ENCODE results near the gene NBPF11. TPM values are rescaled to one million over a fixed set of nuclear protein-coding genes. Genes with fewer than 3 reads are reported as not detected.
"Not testable (repeated sequence)": the region's sequence is repeated elsewhere in the genome, so short reads cannot be mapped to it uniquely, and the experiment has no call there.

Gene NBPF11
- total RNA-seq, 1 experiment from 2014 or later = 5.7 TPM

GRCh38 chr1:148157803-148158202 is 5.7 kb upstream of the NBPF11 start:
- H3K4me1 ChIP-seq = not testable (repeated sequence)

GRCh38 chr1:148155494-148156275 is 3.6 kb upstream of the NBPF11 start:
- not testable (repeated sequence) for H3K4me1 ChIP-seq; H3K27ac ChIP-seq; DNase-seq; H3K27me3 ChIP-seq; H3K4me3 ChIP-seq; H3K9me3 ChIP-seq (replicated peaks); H3K36me3 ChIP-seq

More at GRCh38 chr1:148157803-148158202, 5.7 kb upstream of the NBPF11 start:
- not testable (repeated sequence) for H3K4me3 ChIP-seq; H3K27me3 ChIP-seq; H3K9me3 ChIP-seq (replicated peaks); H3K36me3 ChIP-seq; DNase-seq; H3K27ac ChIP-seq

DNA sequence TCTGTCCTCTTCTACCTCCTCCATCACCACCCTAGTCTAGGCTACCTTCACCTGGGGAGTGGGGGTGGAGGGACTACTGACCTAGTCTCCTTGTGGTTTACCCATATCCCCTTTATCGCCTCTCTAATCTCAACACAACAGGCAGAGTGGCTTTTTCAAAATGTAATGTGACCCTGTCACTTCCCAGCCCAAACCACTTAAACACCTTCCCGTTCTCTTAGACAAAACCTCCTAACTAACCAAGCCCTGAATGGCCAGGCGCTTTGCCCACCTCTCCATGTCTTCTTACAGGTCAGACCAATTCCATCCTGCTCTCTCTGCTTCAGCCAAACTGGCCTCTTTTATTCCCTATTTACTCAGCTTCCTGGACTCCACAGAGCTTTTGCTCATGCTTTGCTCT is 714 bp upstream of the NBPF11 start:
- not testable (repeated sequence) for H3K27me3 ChIP-seq; H3K9me3 ChIP-seq (replicated peaks); H3K4me3 ChIP-seq; H3K27ac ChIP-seq; H3K4me1 ChIP-seq; H3K36me3 ChIP-seq; DNase-seq

GRCh38 chr1:148151371-148151819 is 686 bp downstream of the NBPF11 start:
- DNase-seq = peak; percentile 9 to 24
- H3K36me3 ChIP-seq, H3K4me1 ChIP-seq: not testable (repeated sequence)

DNA sequence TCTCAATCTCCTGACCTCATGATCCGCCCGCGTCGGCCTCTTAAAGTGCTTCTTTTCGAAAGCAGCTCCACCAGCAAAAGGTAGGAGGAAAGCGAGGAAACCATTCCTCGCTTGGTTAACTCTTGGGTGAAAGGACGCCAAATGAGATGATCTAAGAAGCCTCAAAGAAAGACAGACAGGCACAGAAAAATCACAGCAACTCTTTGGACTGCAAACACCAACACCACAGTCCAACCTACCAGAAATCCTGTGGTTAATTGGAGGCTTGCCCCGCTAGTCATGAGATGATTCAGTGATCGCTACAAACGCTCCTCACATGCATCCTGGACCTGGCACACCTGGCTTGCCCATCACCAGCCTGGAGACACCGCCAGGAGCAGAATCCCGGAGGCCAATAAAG is 1.1 kb downstream of the NBPF11 start:
- H3K27ac ChIP-seq; DNase-seq; H3K27me3 ChIP-seq; H3K4me1 ChIP-seq; H3K36me3 ChIP-seq; H3K9me3 ChIP-seq (replicated peaks): not testable (repeated sequence)
- peak overlapping the region; percentile 95 for H3K4me3 ChIP-seq

More at GRCh38 chr1:148151371-148151819, 686 bp downstream of the NBPF11 start:
- peak overlapping the region; percentile 60; the same call in 1 of the 2 replicates for H3K27ac ChIP-seq
- not testable (repeated sequence) for H3K27me3 ChIP-seq; H3K9me3 ChIP-seq (replicated peaks)
- H3K4me3 ChIP-seq = peak overlapping the region; percentile 95

GRCh38 chr1:148150014-148150413 is 2.1 kb downstream of the NBPF11 start:
- not testable (repeated sequence) for H3K27ac ChIP-seq; DNase-seq; H3K4me1 ChIP-seq; H3K27me3 ChIP-seq; H3K9me3 ChIP-seq (replicated peaks); H3K36me3 ChIP-seq; H3K4me3 ChIP-seq

DNA sequence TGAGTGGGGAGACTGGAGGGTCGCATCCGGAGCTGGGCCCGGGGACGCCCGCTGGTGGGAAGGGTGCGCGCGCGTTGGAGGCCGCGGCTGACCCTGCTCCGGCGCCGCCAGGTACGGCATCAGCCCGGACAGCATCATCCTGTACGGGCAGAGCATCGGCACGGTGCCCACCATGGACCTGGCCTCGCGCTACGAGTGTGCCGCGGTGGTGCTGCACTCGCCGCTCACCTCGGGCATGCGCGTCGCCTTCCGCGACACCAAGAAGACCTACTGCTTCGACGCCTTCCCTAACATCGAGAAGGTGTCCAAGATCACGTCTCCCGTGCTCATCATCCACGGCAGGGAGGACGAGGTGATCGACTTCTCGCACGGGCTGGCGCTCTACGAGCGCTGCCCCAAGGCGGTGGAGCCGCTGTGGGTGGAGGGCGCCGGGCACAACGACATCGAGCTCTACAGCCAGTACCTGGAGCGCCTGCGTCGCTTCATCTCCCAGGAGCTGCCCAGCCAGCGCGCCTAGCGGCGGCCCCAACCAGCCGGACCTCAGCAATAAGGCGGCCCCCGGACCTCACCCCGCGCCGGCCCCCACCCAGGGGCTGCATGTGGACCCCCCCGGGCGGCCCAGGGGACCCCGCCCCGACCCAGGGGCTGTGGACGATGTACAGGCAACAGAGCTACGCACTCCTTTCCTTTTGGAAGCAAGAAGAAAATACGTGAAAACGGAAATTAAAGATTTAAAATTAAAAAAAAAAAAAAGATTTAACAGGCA is 2.8 kb downstream of the NBPF11 start:
- not testable (repeated sequence) for H3K9me3 ChIP-seq (replicated peaks); H3K36me3 ChIP-seq; H3K27ac ChIP-seq; H3K4me3 ChIP-seq; DNase-seq; H3K27me3 ChIP-seq; H3K4me1 ChIP-seq

- not testable (repeated sequence) for H3K9me3 ChIP-seq (replicated peaks); H3K27ac ChIP-seq; H3K27me3 ChIP-seq; DNase-seq; H3K36me3 ChIP-seq; H3K4me1 ChIP-seq; H3K4me3 ChIP-seq
Measured at GRCh38 chr1:148147052-148147838, 4.8 kb downstream of the NBPF11 start.

GRCh38 chr1:148146191-148146997 is 5.7 kb downstream of the NBPF11 start:
- H3K27me3 ChIP-seq; H3K36me3 ChIP-seq; H3K4me1 ChIP-seq; DNase-seq; H3K4me3 ChIP-seq; H3K9me3 ChIP-seq (replicated peaks); H3K27ac ChIP-seq: not testable (repeated sequence)

DNA sequence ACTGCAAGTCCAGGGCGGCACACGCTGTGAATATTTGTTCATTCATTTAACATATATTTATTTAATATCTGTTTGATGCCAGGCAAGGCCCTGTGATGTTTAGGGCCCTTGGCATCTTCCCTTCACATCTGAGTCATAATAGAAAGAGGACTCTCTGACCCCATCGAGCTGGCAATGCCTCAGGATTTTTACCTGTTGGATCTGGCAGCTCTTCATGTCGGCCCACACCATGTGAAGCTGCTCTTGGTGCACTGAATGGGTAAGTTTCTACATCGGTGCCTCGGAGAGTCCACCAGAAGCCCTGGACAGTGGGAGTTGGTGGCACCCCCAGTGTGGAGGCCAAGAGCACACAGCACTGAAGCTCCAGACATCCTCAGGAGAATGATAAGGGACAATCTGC is 8.9 kb downstream of the NBPF11 start:
- H3K36me3 ChIP-seq; H3K4me1 ChIP-seq; H3K9me3 ChIP-seq (replicated peaks); H3K27ac ChIP-seq; H3K4me3 ChIP-seq; DNase-seq; H3K27me3 ChIP-seq: not testable (repeated sequence)

DNA sequence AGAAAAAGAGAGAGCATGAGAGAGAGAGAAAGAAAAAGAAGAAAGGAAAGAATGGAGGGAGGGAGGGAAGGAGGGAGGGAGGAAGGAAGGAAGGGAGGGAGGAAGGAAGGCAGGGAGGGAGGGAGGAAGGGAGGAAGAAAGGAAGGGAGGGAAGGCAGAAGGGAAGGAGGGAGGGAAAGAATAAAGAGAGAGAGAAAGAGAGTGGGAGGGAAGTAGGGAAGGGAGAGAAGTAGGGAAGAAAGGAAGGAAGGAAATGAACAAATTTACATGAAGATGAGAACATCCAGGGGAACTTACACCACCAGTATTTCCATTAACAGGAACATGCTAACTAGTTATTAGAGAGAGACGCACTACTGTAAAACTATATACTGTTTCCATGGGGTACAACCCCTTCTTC is 10.1 kb downstream of the NBPF11 start:
- not testable (repeated sequence) for DNase-seq; H3K27me3 ChIP-seq; H3K27ac ChIP-seq; H3K36me3 ChIP-seq; H3K9me3 ChIP-seq (replicated peaks); H3K4me1 ChIP-seq; H3K4me3 ChIP-seq

GRCh38 chr1:148138606-148139005 is 13.5 kb downstream of the NBPF11 start:
- not testable (repeated sequence) for DNase-seq; H3K9me3 ChIP-seq (replicated peaks); H3K36me3 ChIP-seq; H3K4me1 ChIP-seq; H3K4me3 ChIP-seq; H3K27me3 ChIP-seq; H3K27ac ChIP-seq

- not testable (repeated sequence) for H3K27ac ChIP-seq; H3K27me3 ChIP-seq; H3K4me1 ChIP-seq; H3K4me3 ChIP-seq; H3K36me3 ChIP-seq; H3K9me3 ChIP-seq (replicated peaks)
- peak; percentile 9 to 27 for DNase-seq
Measured at GRCh38 chr1:148122341-148122740, 29.7 kb downstream of the NBPF11 start.

GRCh38 chr1:148120395-148120794 is 31.7 kb downstream of the NBPF11 start:
- DNase-seq = peak in 1 of 2 experiments; percentile 0
- H3K9me3 ChIP-seq (replicated peaks); H3K27ac ChIP-seq; H3K4me3 ChIP-seq; H3K36me3 ChIP-seq; H3K4me1 ChIP-seq; H3K27me3 ChIP-seq: not testable (repeated sequence)
